SK-N-SH (cell line): ENCODE measurements around the gene ASXL2.

Experiments
- EP300 ChIP-seq, 2 experiments: IDR thresholded peaks; 2 replicates each; pipeline versions ENCODE4 v1.4.0 to v1.6.1; 2012; ENCODE audit warnings: borderline replicate concordance in 1 of 2, low read depth in 1 of 2, low read length in 1 of 2
- EZH2phosphoT487 ChIP-seq: fragments of 200-600 bp; sonication (generic); IDR thresholded peaks from 2 replicates; pipeline ENCODE4 v1.6.1; 2017; ENCODE audit warnings: low read depth, mixed run types, mild to moderate bottlenecking, antibody characterized with exemption, moderate library complexity, borderline replicate concordance
- JUND ChIP-seq: IDR thresholded peaks from 2 replicates; pipeline ENCODE4 v1.4.0; 2012
- MXI1 ChIP-seq: IDR thresholded peaks from 2 replicates; pipeline ENCODE4 v1.6.1; 2012; ENCODE audit warnings: mild to moderate bottlenecking, low read depth, low read length, improper control_type of control experiment
- NFIC ChIP-seq: IDR thresholded peaks from 2 replicates; pipeline ENCODE4 v1.4.0; 2012; ENCODE audit warnings: borderline replicate concordance
- NRF1 ChIP-seq: IDR thresholded peaks from 2 replicates; pipeline ENCODE4 v1.6.1; 2012; ENCODE audit warnings: low read depth, mild to moderate bottlenecking, low read length
- SIN3A ChIP-seq: IDR thresholded peaks from 2 replicates; pipeline ENCODE4 v1.6.1; 2012; ENCODE audit warnings: low read depth, mild to moderate bottlenecking, low read length, moderate library complexity, borderline replicate concordance
- TF ChIP-seq, protein P1 (sequence below): fragments of 200-600 bp; sonication (generic); IDR thresholded peaks from 2 replicates; pipeline ENCODE4 v1.6.1; 2017; ENCODE audit warnings: antibody characterized with exemption, mild to moderate bottlenecking, moderate library complexity
- TF ChIP-seq, protein P2 (sequence below): IDR thresholded peaks from 2 replicates; pipeline ENCODE4 v1.6.1; 2012; ENCODE audit warnings: mild to moderate bottlenecking, low read depth, low read length, moderate library complexity

GRCh38 chr2:25806941-25807340 is 71.3 kb downstream of the ASXL2 start:
- TF ChIP-seq MXI1 (no peak), EP300 (IDR thresholded peaks at IDR 0.05; ENCODE audit: borderline replicate concordance in 1 of 2, low read depth in 1 of 2, low read length in 1 of 2) (no peak), SIN3A (no peak), EZH2phosphoT487 (no peak), JUND (no peak), NRF1 (no peak), NFIC (no peak)
- TF ChIP-seq, protein P1, sequence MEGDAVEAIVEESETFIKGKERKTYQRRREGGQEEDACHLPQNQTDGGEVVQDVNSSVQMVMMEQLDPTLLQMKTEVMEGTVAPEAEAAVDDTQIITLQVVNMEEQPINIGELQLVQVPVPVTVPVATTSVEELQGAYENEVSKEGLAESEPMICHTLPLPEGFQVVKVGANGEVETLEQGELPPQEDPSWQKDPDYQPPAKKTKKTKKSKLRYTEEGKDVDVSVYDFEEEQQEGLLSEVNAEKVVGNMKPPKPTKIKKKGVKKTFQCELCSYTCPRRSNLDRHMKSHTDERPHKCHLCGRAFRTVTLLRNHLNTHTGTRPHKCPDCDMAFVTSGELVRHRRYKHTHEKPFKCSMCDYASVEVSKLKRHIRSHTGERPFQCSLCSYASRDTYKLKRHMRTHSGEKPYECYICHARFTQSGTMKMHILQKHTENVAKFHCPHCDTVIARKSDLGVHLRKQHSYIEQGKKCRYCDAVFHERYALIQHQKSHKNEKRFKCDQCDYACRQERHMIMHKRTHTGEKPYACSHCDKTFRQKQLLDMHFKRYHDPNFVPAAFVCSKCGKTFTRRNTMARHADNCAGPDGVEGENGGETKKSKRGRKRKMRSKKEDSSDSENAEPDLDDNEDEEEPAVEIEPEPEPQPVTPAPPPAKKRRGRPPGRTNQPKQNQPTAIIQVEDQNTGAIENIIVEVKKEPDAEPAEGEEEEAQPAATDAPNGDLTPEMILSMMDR = no peak
- TF ChIP-seq, protein P2, sequence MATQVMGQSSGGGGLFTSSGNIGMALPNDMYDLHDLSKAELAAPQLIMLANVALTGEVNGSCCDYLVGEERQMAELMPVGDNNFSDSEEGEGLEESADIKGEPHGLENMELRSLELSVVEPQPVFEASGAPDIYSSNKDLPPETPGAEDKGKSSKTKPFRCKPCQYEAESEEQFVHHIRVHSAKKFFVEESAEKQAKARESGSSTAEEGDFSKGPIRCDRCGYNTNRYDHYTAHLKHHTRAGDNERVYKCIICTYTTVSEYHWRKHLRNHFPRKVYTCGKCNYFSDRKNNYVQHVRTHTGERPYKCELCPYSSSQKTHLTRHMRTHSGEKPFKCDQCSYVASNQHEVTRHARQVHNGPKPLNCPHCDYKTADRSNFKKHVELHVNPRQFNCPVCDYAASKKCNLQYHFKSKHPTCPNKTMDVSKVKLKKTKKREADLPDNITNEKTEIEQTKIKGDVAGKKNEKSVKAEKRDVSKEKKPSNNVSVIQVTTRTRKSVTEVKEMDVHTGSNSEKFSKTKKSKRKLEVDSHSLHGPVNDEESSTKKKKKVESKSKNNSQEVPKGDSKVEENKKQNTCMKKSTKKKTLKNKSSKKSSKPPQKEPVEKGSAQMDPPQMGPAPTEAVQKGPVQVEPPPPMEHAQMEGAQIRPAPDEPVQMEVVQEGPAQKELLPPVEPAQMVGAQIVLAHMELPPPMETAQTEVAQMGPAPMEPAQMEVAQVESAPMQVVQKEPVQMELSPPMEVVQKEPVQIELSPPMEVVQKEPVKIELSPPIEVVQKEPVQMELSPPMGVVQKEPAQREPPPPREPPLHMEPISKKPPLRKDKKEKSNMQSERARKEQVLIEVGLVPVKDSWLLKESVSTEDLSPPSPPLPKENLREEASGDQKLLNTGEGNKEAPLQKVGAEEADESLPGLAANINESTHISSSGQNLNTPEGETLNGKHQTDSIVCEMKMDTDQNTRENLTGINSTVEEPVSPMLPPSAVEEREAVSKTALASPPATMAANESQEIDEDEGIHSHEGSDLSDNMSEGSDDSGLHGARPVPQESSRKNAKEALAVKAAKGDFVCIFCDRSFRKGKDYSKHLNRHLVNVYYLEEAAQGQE = no peak
